AG09309 (cell line): ENCODE results near the gene CCDC15.

Source experiments
- DNase-seq: peaks from one replicate; pipeline ENCODE4 v3.0.0-alpha.2; 2010; ENCODE audit warnings: low read depth
- H3K4me3 ChIP-seq: 2 replicates; pipeline ENCODE4 v1.5.1; 2011; ENCODE audit warnings: mild to moderate bottlenecking, low read depth, low read length, moderate library complexity; ENCODE audit not compliant: control insufficient read depth
- TF ChIP-seq, protein P1 (sequence below): IDR thresholded peaks from 2 replicates; pipeline ENCODE4 v1.5.1; 2011; ENCODE audit warnings: mild to moderate bottlenecking, low read depth, low read length, inconsistent platforms; ENCODE audit not compliant: insufficient read depth, control insufficient read depth; ENCODE audit errors: missing control alignments

Gene CCDC15

DNA sequence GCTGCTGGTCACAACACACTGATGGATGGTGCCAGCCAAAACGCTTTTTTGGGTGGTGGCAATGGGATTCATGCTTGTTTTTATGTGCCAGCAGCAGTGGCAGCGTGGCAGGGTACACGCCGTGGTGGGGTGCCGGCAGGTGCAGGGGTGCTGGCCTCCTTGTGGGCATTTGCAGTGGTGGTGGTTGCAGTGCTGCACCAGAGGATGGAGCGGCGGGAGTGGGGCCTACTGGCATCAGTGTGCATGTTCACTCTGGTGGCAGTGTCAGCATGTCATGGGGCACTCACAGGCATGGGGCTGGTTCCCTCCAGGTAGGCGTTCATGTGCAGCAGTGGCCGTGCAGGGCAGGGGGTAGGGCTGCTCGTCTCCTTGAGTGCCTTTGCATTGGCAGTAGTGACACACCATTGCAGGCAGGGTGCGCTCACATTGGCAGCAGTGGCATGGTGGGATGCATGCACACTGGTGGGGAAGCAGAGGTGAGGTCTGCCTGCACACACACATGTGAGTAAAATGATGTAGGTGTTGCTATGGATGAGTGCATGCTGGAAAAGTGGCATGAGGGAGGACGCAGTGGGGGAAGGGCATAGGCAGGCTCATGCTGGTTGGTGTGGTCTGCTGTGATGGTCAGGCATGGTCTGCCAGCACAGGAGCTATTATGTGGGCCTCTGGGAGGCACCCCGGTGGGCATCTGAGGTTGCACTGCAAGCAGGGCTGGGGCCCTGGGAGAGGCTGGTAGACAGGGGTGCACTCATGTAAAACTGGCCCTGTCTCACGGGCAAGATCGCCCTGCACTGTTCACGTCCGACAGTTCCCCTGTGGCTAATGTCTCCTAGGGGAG lies 29.9 kb downstream of the CCDC15 start:
- TF ChIP-seq, protein P1, sequence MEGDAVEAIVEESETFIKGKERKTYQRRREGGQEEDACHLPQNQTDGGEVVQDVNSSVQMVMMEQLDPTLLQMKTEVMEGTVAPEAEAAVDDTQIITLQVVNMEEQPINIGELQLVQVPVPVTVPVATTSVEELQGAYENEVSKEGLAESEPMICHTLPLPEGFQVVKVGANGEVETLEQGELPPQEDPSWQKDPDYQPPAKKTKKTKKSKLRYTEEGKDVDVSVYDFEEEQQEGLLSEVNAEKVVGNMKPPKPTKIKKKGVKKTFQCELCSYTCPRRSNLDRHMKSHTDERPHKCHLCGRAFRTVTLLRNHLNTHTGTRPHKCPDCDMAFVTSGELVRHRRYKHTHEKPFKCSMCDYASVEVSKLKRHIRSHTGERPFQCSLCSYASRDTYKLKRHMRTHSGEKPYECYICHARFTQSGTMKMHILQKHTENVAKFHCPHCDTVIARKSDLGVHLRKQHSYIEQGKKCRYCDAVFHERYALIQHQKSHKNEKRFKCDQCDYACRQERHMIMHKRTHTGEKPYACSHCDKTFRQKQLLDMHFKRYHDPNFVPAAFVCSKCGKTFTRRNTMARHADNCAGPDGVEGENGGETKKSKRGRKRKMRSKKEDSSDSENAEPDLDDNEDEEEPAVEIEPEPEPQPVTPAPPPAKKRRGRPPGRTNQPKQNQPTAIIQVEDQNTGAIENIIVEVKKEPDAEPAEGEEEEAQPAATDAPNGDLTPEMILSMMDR, result no peak
- H3K4me3 ChIP-seq, result no peak overlapping the region
- DNase-seq, result no peak

DNA sequence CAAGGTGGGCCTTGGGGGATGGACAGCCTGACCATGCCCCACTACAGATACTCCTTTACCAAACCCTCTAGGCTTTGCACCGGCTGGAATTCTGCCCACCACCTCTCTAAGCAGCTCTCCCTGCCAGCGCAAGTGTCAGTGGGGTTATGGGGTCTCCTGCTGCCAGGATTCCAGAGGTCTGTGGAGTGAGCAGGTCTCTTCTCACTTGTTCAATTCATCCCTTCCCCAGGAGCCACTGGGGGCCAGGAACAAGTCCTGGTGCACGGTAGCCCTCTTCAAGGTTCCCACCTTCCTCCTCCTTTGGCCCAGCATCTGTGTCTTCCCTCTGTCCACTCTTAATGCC lies 30.5 kb downstream of the CCDC15 start:
- H3K4me3 ChIP-seq, result no peak overlapping the region
- DNase-seq, result no peak
- TF ChIP-seq, protein P1, result no peak

DNA sequence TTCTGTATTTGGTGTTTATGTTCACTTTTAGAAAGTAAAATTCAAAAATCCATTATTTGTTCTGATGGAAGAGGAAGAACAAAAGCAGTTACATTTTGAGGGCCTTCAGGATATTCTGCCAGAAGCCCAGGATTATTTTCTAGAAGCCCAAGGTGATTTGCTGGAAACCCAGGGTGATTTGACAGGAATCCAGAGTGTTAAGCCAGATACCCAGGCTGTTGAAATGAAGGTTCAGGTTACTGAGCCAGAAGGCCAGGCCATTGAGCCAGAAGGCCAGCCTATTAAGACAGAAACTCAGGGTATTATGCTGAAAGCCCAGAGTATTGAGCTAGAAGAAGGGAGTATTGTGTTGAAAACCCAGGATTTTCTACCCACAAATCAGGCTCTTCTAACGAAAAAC lies 33.1 kb downstream of the CCDC15 start:
- no peak overlapping the region for H3K4me3 ChIP-seq
- DNase-seq, result no peak
- TF ChIP-seq, protein P1, result no peak

DNA sequence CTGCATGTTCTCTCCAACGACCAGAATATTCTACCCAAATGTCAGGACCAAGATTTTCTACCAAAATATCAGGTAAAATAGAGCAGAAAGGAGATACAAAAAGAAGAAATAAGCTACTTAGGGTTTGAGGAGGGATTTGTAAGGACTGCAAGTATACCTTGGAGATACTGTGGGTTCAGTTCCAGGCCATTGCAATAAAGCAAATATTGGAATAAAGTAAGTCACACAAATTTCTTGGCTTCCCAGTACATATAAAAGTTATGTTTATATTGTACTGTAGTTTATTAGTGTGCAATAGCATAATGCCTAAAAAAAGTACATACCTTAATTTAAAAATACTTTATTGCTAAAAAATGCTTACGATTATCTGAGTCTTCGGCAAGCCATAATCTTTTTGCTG lies 34.1 kb downstream of the CCDC15 start:
- no peak overlapping the region for H3K4me3 ChIP-seq
- TF ChIP-seq, protein P1, result no peak
- no peak for DNase-seq

DNA sequence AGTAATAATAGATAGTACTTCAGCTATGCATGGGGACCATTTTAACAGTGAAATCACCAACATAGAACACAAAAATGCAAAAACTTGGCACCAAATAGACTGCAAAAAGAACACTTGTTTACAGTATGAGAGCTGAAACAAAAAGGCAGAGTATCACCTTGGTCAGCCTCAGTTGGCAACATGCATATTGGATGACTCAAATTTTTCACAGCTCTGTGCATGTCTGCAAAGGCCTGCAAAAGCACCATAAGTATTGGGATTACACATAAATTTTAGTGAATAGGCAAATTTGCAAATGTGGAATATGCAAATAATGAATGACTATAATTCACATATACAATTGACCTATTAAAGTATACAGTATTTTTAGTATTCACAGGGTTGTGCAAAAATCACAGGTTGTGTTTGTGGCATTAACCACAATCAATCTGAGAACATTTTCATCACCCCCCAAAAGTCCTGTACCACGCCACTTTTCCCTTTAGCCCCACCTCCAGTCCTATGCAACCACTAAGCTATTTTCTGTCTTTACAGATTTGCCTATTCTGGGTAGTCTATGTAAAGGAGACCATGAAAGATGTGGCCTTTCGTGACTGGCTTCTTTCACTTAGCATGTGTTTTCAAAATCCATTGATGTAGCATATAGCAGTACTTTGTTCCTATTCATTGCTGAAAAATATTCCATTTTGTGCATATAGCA lies 47.2 kb downstream of the CCDC15 start:
- TF ChIP-seq, protein P1, result no peak
- no peak for DNase-seq

DNA sequence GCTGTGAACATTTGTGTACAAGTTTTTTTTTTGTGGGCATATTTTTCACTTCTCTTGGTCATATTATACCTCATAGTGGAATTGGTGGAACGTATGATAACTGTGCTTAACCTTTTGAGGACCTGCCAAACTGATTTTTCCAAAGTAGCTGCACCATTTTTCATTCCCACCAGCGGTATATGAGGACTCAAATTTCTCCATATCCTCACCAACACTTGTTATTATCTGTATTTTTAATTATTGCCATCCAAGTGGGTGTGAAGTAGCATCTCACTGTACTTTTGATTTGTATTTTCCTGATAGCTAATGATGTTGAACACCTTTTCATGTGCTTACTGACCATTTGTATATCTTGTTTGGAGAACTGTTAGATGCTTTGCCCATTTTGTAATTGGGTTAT lies 47.8 kb downstream of the CCDC15 start:
- TF ChIP-seq, protein P1, result no peak
- no peak for DNase-seq
- H3K4me3 ChIP-seq, result no peak overlapping the region

More for the DNA sequence above, 47.2 kb downstream of the CCDC15 start:
- no peak overlapping the region for H3K4me3 ChIP-seq
